GM19372 (cell line): ENCODE measurements around the gene SMIM38.

Source experiments
- ATAC-seq: cut with Tn5 transposase; IDR thresholded peaks from one replicate; pipeline ENCODE4 v1.9.1; 2021; ENCODE audit warnings: mild to moderate bottlenecking, low read depth, moderate library complexity; ENCODE audit not compliant: unreplicated experiment

Gene SMIM38

DNA sequence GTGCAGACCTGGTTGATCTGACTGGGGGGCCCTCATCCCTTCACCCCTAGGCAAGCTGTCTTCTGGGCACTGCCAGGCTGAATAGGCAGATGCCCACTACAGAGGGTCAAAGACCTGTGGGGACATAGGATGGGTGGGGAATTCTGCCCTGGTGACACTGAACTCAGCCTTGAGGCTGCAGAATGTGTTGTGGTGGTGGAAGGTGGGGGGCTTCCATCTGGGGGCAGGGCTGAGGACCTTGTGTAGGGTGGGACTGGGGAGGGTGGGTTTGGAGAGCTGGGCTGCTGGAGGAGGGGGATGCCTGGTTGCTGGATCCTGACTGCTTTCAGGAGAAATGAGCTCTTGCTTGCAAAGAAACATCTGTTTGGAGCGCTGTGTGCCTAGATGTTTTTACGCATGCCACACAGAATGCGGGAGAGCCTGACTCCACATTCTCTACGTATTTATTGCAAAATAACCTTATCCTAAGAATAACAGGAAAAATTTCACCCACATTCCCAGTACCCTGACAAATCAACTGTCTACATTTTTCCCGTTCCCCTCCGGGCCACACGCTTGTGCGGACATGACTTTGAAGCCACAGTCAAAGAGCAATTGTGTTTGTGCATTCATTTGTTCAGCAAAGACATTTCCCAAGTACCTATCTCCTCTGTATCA lies 18.3 kb downstream of the SMIM38 start:
- ATAC-seq = no peak

- no peak for ATAC-seq
Observed at GRCh38 chr11:69174841-69175240, 19.1 kb downstream of the SMIM38 start.

GRCh38 chr11:69178819-69179482 lies 23.2 kb downstream of the SMIM38 start:
- no peak for ATAC-seq

DNA sequence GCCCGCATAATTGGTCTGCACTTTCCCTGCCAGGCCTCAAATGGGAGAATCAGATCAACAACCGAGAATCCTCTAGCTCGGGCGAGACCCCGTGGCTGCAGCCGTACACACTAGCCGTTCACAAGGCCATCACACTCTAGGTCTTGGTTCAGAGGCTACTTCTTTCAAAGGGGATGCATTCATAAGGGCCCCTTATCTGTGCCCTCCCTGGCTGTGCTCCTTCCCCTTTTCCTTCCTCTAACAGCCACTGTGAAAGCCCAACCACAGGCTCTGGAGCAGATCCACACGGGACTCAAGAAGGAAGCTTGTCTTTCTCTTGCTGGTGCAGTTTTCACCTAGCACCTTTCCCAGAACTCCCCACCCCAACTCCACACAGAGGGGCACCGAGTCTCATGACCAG lies 24.5 kb downstream of the SMIM38 start:
- ATAC-seq = no peak

GRCh38 chr11:69180726-69181125 lies 25.0 kb downstream of the SMIM38 start:
- no peak for ATAC-seq

- ATAC-seq = no peak
Observed at GRCh38 chr11:69183613-69184012, 27.9 kb downstream of the SMIM38 start.

- ATAC-seq = no peak
Observed at GRCh38 chr11:69186316-69187260, 30.9 kb downstream of the SMIM38 start.

GRCh38 chr11:69187540-69188065 lies 31.9 kb downstream of the SMIM38 start:
- ATAC-seq = no peak

DNA sequence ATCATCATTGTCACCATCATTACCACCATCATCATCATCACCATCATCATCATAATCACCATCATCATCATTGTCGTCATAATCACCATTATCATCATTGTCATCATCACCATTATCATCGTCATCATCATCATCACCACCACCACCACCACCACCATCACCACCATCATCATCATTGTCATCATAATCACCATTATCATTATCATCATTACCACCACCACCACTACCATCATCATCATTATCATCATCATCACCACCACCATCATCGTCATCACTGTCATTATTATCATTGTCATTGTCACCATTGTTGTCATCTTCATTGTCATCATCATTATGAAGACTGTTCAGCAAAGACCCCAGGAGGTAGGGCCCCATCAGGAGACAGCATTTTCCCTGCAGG lies 33.3 kb downstream of the SMIM38 start:
- ATAC-seq = no peak

DNA sequence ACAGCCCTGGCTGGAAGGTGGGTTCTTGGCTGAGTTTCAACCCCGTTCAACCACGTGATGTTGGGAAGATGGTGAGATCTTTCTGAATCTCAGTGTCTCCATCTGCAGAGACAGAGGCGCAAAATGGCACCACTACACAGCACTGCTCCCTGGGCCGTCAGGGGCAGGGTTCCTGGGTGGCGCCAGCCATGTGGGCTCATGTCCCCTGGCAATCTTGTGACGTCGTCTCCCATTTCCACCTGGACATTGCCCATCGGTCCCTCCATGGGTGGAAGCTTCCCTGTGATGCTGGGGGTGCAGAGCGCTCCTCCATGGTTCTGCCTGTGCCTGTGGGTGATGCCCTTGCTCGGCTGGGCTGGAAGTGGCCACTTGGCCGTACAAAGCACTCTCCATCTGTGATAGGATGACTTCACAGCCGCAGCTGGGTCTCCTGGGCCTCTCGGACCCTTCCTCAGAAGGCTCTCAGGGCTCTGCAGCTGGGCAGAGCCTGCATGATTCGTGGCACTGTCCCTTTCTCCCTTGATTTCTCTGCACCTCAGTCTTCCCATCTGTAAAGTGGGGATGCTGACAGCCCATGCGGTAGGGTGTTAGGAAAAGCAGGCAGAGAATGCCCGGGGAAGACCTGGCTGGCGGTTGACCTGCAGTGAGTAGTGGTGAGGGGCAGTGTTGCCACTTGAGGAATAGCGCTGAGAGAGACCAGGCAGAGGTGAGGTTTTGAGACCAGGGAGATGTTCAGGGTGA lies 35.2 kb downstream of the SMIM38 start:
- ATAC-seq = no peak

GRCh38 chr11:69192301-69192721 lies 36.6 kb downstream of the SMIM38 start:
- no peak for ATAC-seq

GRCh38 chr11:69193151-69193550 lies 37.4 kb downstream of the SMIM38 start:
- no peak for ATAC-seq

DNA sequence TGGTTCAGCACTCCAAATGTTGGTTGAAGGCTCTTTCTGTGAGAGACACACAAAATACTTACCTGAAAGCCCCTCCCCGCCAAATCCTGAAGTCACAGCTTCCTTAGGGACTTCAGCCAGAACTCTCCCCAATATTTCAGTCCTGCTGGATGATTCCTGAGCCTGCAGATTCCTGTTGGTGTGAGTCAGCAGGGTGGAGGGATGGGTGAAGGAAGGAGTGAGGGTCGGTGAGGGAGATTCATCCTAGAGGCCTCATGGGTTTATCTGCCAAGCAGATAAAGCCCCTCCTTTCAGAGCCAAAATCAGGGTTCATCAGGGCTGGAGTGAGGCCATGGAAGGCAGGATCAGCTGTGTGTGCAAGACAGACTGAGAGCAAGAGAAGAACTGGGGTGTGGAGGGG lies 37.9 kb downstream of the SMIM38 start:
- ATAC-seq = no peak

DNA sequence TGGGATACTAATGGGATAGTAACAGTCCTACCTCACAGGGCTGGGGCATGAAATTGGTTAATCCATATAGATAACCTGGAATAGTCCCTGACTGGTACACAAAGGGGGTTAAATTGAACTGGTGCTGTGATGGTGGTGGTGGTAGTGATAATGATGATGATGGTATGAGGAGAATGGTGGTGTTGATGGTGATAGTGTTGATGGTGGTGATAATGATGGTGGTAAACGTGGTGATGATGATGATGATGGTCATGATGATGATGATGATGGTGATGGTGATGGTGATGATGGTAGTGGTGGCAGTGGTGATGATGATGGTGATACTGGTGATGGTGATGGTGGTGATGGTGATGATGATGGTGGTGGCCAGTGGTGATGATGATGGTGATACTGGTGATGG lies 38.7 kb downstream of the SMIM38 start:
- ATAC-seq = no peak

GRCh38 chr11:69194956-69195355 lies 39.2 kb downstream of the SMIM38 start:
- ATAC-seq = no peak

DNA sequence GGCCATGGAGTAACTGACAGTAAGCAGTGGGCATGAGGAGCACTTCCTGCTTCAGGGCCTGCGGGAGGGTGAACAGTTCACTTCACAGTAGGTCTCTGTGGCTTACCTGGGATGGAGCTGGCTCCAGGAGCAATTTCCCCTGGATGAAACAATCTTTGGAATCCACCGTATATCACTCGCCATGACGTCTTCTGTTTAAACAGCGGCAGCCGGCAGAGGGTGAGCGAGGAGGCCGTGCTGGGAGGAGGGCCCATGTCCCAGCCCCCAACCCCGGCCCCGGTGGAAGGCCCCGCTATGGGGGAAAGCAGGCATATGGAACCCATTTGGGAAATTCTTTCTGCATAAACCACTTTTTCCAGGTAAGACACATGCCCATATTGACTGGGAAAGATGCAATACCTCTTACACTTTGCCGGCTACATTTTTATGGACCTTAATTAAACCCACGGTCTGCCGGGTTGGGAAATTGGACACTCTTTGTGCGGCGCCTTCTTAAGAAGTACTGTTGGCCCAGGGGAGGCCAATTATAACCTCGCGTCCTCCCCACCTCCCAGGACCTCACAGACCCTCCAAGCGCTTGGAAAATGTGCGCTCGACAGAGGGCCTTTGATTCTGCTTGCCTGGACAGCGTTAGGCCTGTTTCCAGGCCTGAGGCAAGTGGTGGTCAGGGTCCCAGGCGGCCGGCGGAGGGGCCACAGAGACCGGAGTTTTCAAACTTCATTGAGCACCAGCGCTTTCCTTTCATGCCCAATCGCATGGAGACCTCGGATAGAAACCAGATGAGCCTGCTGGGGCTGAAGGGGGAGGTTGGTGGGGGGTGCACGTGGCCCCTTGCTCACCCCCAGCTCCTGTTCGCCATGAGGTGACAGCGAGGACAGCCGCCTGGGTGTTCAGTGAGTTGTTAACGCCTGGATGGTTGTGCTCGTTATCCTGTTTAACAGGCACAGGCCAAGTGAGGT lies 40.4 kb downstream of the SMIM38 start:
- no peak for ATAC-seq

GRCh38 chr11:69196783-69197169 lies 41.0 kb downstream of the SMIM38 start:
- ATAC-seq = no peak

- no peak for ATAC-seq
Observed at GRCh38 chr11:69198891-69199582, 43.3 kb downstream of the SMIM38 start.
